ENCODE results near the gene ABCC1. TPM values are rescaled to one million over a fixed set of nuclear protein-coding genes. Genes with fewer than 3 reads are reported as not detected.

ABCC1 gene
- total RNA-seq, 3 donors from 2014 or later = 13.8 to 40.0 (median 25.5) TPM

- Histone ChIP-seq H3K4me1 (ENCODE audit: low read depth) (peaks cover 5% of the 10 kb centered on the region), H3K9me3 (no peaks in the 10 kb centered on the region), H3K4me3 (no peak overlapping the region), H3K36me3 (ENCODE audit: low read depth) (no peaks in the 10 kb centered on the region)
- DNase-seq (no peak), ATAC-seq (no peak)
- intact Hi-C loops (cut with DNase I, micrococcal nuclease) = no loop called here
- TF ChIP-seq CTCF (IDR thresholded peaks at IDR 0.05) = no peak
Measured at GRCh38 chr16:16003719-16004313, 54.4 kb downstream of the ABCC1 start.

DNA sequence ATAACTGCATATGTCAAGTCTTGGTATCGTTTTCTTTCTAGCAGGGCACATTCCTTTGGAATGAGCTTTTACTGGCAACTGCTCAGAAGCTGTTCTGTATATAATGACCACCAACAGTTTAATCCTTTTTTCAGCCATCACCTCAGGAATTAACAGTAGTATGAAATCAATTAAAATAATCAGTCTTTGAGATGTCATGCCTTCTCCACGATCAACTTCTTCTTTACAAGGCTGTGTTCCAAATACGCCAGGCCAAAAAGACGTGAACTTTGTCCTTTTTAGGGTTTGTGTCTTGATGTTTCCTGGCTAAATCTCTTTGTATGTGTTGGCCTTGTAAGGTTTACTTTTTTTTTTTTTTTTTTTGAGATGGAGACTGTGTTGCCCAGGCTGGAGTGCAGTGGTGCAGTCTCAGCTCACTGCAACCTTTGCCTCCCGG is 54.9 kb downstream of the ABCC1 start:
- intact Hi-C loops (cut with DNase I, micrococcal nuclease) = no loop called here
- H3K4me3 ChIP-seq = no peak overlapping the region
- DNase-seq (no peak), ATAC-seq (no peak)
- no peaks in the 10 kb centered on the region for H3K4me1 ChIP-seq (ENCODE audit: low read depth)
- H3K36me3 ChIP-seq (ENCODE audit: low read depth) = no peaks in the 10 kb centered on the region
- TF ChIP-seq CTCF (IDR thresholded peaks at IDR 0.05) = no peak
- no peaks in the 10 kb centered on the region for H3K9me3 ChIP-seq

GRCh38 chr16:16005721-16006120 is 56.3 kb downstream of the ABCC1 start:
- intact Hi-C loops (cut with DNase I, micrococcal nuclease) = no loop called here
- H3K36me3 ChIP-seq (ENCODE audit: low read depth) = no peaks in the 10 kb centered on the region
- no peak for DNase-seq
- H3K4me1 ChIP-seq (ENCODE audit: low read depth) = no peaks in the 10 kb centered on the region
- H3K9me3 ChIP-seq = no peaks in the 10 kb centered on the region
- ATAC-seq = no peak
- no peak for TF ChIP-seq CTCF (IDR thresholded peaks at IDR 0.05)
- no peak overlapping the region for H3K4me3 ChIP-seq

DNA sequence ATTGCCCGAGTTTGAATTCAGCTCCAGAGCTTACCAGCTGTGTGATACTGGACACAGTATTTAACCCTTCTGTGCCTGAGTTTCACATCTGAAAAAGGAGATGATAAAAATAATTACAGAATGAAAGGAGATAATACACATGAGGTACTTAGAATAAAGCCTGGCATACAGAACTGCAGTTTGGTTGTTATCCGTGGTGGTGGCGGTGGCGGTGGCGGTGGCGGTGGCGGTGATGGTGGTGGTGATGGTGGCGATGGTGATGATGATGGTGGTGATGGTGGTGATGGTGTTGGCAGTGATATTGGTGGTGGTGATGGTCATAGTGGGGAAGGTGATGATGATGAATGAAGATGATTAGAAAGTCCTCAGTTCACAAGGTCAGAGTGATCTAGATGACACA is 57.2 kb downstream of the ABCC1 start:
- H3K9me3 ChIP-seq = no peaks in the 10 kb centered on the region
- intact Hi-C loops (cut with DNase I, micrococcal nuclease) = no loop called here
- TF ChIP-seq CTCF (IDR thresholded peaks at IDR 0.05) = no peak
- DNase-seq = no peak
- H3K4me1 ChIP-seq (ENCODE audit: low read depth) = no peaks in the 10 kb centered on the region
- no peaks in the 10 kb centered on the region for H3K36me3 ChIP-seq (ENCODE audit: low read depth)
- no peak overlapping the region for H3K4me3 ChIP-seq
- ATAC-seq = no peak

GRCh38 chr16:16007743-16008111 is 58.3 kb downstream of the ABCC1 start:
- Histone ChIP-seq H3K4me3 (no peak overlapping the region), H3K36me3 (ENCODE audit: low read depth) (no peaks in the 10 kb centered on the region), H3K9me3 (no peaks in the 10 kb centered on the region), H3K4me1 (ENCODE audit: low read depth) (no peaks in the 10 kb centered on the region)
- intact Hi-C loops (cut with DNase I, micrococcal nuclease) = no loop called here
- ATAC-seq (peak; percentile 69), DNase-seq (no peak)
- no peak for TF ChIP-seq CTCF (IDR thresholded peaks at IDR 0.05)

DNA sequence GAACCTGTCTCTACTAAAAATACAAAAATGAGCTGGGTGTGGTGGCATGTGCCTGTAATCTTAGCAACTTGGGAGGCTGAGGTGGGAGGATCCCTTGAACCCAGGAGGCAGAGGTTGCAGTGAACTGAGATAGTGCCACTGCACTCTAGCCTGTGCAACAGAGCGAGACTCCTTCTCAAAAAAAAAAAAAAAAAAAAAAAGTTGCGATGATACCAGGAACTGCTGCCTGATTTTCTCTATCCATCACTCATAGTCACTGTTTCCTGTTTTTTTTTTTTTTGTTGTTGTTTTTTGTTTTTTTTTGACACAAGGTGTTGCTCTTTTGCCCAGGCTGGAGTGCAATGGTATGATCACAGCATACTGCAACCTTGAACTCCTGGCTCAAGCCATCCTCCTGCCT is 59.2 kb downstream of the ABCC1 start:
- DNase-seq (no peak), ATAC-seq (no peak)
- Histone ChIP-seq H3K9me3 (no peaks in the 10 kb centered on the region), H3K4me3 (no peak overlapping the region), H3K36me3 (ENCODE audit: low read depth) (no peaks in the 10 kb centered on the region), H3K4me1 (ENCODE audit: low read depth) (no peaks in the 10 kb centered on the region)
- intact Hi-C loops (cut with DNase I, micrococcal nuclease) = no loop called here
- no peak for TF ChIP-seq CTCF (IDR thresholded peaks at IDR 0.05)

Data from mucosa of descending colon (tissue), 3 donors.